ENCODE measurements around the gene ECHDC3. TPM values are rescaled to one million over a fixed set of nuclear protein-coding genes. Genes with fewer than 3 reads are reported as not detected.

ECHDC3 gene
- total and polyA plus RNA-seq, 2 of the 8 experiments (the other 6 are each of a cell fraction or from before 2014, with no cell fraction given): 15.6 to 19.9 TPM

DNA sequence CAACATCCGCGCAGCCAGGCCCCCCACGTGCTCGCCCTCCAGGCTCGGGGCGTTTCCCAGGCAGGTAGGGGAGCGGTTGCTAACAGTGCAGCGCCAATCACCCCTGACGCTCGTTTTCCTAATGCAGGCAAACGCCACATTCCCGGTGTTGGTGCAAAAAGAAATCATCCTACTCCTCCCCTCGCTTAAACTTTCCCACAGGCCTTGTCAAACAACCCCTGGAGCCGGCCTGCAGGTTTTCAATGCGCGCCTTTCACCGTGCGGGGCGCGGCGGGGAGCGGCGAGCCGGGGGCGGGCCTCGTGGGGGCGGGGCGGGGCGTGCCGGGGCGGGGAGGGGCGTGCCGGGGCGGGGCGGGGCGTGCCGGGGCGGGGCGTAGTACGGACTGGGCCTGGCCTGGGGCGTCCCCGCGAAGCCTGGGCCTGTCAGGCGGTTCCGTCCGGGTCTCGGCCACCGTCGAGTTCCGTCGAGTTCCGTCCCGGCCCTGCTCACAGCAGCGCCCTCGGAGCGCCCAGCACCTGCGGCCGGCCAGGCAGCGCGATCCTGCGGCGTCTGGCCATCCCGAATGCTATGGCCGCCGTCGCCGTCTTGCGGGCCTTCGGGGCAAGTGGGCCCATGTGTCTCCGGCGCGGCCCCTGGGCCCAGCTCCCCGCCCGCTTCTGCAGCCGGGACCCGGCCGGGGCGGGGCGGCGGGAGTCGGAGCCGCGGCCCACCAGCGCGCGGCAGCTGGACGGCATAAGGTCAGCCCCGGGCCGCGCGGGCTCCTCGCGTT lies at the start of gene ECHDC3 (continued):
- TF ChIP-seq KDM4A (IDR thresholded peaks at IDR 0.05; ENCODE audit: low read depth, low read length, severe bottlenecking) (peak; percentile 54), CHD1 (IDR thresholded peaks at IDR 0.05; ENCODE audit: low read depth, low read length) (no peak), JUND (IDR thresholded peaks at IDR 0.05; ENCODE audit: low read length) (no peak), E2F6 (IDR thresholded peaks at IDR 0.05) (peak; percentile 60; the same call in 1 of the 2 replicates), RBBP5 (IDR thresholded peaks at IDR 0.05; ENCODE audit: borderline replicate concordance, low read depth, low read length) (no peak), PHF8 (conservative IDR thresholded peaks at IDR 0.05; ENCODE audit: low read depth, low read length) (peak; percentile 64; the same call in 1 of the 2 replicates), POU5F1 (IDR thresholded peaks at IDR 0.05; ENCODE audit: low read depth, low read length) (no peak), ATF3 (IDR thresholded peaks at IDR 0.05; ENCODE audit: insufficient read depth, low read depth, low read length) (no peak), POLR2A (IDR thresholded peaks at IDR 0.05; ENCODE audit: control extremely low read depth in 1 of 2, low read depth in 2 of 2, low read length in 2 of 2) (no peak), CHD2 (IDR thresholded peaks at IDR 0.05; ENCODE audit: low read length) (no peak), ASH2L (IDR thresholded peaks at IDR 0.05; ENCODE audit: low read length) (no peak), EP300 (IDR thresholded peaks at IDR 0.05; ENCODE audit: borderline replicate concordance in 1 of 2, low read depth in 2 of 2, low read length in 2 of 2) (no peak), KDM1A (IDR thresholded peaks at IDR 0.05; ENCODE audit: borderline replicate concordance, low read length) (no peak), HDAC6 (IDR thresholded peaks at IDR 0.05; ENCODE audit: low read depth, low read length) (no peak), GABPA (IDR thresholded peaks at IDR 0.05; ENCODE audit: borderline replicate concordance, insufficient read depth, low read length) (no peak)
- TF ChIP-seq, protein P1, sequence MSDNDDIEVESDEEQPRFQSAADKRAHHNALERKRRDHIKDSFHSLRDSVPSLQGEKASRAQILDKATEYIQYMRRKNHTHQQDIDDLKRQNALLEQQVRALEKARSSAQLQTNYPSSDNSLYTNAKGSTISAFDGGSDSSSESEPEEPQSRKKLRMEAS (IDR thresholded peaks at IDR 0.05): peak; percentile 84
- TF ChIP-seq, protein P2, sequence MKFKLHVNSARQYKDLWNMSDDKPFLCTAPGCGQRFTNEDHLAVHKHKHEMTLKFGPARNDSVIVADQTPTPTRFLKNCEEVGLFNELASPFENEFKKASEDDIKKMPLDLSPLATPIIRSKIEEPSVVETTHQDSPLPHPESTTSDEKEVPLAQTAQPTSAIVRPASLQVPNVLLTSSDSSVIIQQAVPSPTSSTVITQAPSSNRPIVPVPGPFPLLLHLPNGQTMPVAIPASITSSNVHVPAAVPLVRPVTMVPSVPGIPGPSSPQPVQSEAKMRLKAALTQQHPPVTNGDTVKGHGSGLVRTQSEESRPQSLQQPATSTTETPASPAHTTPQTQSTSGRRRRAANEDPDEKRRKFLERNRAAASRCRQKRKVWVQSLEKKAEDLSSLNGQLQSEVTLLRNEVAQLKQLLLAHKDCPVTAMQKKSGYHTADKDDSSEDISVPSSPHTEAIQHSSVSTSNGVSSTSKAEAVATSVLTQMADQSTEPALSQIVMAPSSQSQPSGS (IDR thresholded peaks at IDR 0.05; ENCODE audit: low read length): no peak
- TF ChIP-seq, protein P3, sequence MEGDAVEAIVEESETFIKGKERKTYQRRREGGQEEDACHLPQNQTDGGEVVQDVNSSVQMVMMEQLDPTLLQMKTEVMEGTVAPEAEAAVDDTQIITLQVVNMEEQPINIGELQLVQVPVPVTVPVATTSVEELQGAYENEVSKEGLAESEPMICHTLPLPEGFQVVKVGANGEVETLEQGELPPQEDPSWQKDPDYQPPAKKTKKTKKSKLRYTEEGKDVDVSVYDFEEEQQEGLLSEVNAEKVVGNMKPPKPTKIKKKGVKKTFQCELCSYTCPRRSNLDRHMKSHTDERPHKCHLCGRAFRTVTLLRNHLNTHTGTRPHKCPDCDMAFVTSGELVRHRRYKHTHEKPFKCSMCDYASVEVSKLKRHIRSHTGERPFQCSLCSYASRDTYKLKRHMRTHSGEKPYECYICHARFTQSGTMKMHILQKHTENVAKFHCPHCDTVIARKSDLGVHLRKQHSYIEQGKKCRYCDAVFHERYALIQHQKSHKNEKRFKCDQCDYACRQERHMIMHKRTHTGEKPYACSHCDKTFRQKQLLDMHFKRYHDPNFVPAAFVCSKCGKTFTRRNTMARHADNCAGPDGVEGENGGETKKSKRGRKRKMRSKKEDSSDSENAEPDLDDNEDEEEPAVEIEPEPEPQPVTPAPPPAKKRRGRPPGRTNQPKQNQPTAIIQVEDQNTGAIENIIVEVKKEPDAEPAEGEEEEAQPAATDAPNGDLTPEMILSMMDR (IDR thresholded peaks at IDR 0.05; ENCODE audit: control extremely low read depth in 1 of 3, insufficient read depth in 1 of 3, low read depth in 1 of 3, low read length in 3 of 3): no peak

Measured in H1 (cell line).